OCI-LY3 (cell line): Measurements from ENCODE around the gene TMEM132C.

Experiments
- H2AFZ ChIP-seq: fragments of 200-600, 300-600 bp; shearing (Covaris generic); 2 replicates; pipeline ENCODE4 v1.6.0; 2014; ENCODE audit warnings: antibody characterized with exemption, low read depth, low read length
- H3K27ac ChIP-seq: fragments of 200-600, 300-600 bp; sonication (generic); 2 replicates; pipeline ENCODE4 v1.5.1; 2014; ENCODE audit warnings: mild to moderate bottlenecking, low read length, moderate library complexity, mixed read lengths
- H3K27me3 ChIP-seq: fragments of 200-600, 300-600 bp; sonication (generic); 2 replicates; pipeline ENCODE4 v1.6.1; 2014; ENCODE audit warnings: low read depth, low read length, mixed read lengths
- H3K36me3 ChIP-seq: fragments of 200-600, 300-600 bp; sonication (generic); replicated peaks from 2 replicates; pipeline ENCODE3; 2014; ENCODE audit warnings: low read depth, low read length, mixed read lengths
- H3K4me1 ChIP-seq: fragments of 300-600, 200-600 bp; sonication (generic); 2 replicates; pipeline ENCODE4 v1.6.1; 2014; ENCODE audit warnings: low read length, mixed read lengths
- H3K4me2 ChIP-seq: fragments of 200-600, 300-600 bp; sonication (generic); 2 replicates; pipeline ENCODE4 v1.6.1; 2014; ENCODE audit warnings: low read length, mixed read lengths
- H3K4me3 ChIP-seq: fragments of 300-600, 200-600 bp; sonication (generic); 2 replicates; pipeline ENCODE4 v1.5.1; 2014; ENCODE audit warnings: antibody characterized with exemption, mild to moderate bottlenecking, low read length, moderate library complexity
- H3K79me2 ChIP-seq: fragments of 300-600, 200-600 bp; shearing (Covaris generic); 2 replicates; pipeline ENCODE4 v1.6.1; 2014; ENCODE audit warnings: mild to moderate bottlenecking, low read length, mixed read lengths
- H3K9ac ChIP-seq: fragments of 300-600, 200-600 bp; shearing (Covaris generic); 2 replicates; pipeline ENCODE4 v1.6.0; 2014; ENCODE audit warnings: mild to moderate bottlenecking, low read length, moderate library complexity
- H3K9me3 ChIP-seq: fragments of 200-600, 300-600 bp; shearing (Covaris generic); 2 replicates; pipeline ENCODE4 v1.6.1; 2014; ENCODE audit warnings: low read length, mixed read lengths; ENCODE audit not compliant: insufficient read depth
- H4K20me1 ChIP-seq: fragments of 200-600, 300-600 bp; sonication (generic); 2 replicates; pipeline ENCODE4 v1.6.1; 2016; ENCODE audit warnings: low read length, mixed read lengths; ENCODE audit not compliant: insufficient read depth
- EZH2phosphoT487 ChIP-seq: fragments of 200-600 bp; shearing (Covaris generic); IDR thresholded peaks from 2 replicates; pipeline ENCODE4 v1.6.1; 2018; ENCODE audit warnings: antibody characterized with exemption, mixed run types, low read depth
- TF ChIP-seq, protein P1 (sequence below): fragments of 200-600, 300-600 bp; sonication (generic); IDR thresholded peaks from 2 replicates; pipeline ENCODE4 v1.5.1; 2014; ENCODE audit warnings: antibody characterized with exemption, low read length, low read depth

TMEM132C gene

DNA sequence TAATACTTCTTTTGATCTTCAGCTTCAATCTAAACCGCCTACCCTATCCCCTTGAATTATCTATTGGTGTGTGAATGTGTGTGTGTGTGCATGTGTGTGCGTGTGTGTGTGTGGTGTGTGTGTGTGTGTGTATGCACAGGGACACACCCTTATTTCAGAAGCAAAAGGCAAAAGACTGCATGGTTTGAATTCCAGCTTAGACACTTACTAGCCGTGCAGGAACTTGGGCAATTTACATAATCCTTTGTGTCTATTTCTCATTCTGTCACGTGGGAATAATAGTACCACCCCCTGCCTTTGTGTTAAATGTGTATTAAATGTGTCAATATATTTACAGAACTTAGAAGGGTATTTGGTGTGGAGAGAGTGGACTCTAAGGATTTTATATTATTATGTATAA, 251.7 kb downstream of the TMEM132C start:
- no peak overlapping the region for H3K9ac ChIP-seq
- H2AFZ ChIP-seq: no peak overlapping the region
- H3K27ac ChIP-seq: no peak overlapping the region
- H3K4me3 ChIP-seq: no peak overlapping the region
- TF ChIP-seq, protein P1, sequence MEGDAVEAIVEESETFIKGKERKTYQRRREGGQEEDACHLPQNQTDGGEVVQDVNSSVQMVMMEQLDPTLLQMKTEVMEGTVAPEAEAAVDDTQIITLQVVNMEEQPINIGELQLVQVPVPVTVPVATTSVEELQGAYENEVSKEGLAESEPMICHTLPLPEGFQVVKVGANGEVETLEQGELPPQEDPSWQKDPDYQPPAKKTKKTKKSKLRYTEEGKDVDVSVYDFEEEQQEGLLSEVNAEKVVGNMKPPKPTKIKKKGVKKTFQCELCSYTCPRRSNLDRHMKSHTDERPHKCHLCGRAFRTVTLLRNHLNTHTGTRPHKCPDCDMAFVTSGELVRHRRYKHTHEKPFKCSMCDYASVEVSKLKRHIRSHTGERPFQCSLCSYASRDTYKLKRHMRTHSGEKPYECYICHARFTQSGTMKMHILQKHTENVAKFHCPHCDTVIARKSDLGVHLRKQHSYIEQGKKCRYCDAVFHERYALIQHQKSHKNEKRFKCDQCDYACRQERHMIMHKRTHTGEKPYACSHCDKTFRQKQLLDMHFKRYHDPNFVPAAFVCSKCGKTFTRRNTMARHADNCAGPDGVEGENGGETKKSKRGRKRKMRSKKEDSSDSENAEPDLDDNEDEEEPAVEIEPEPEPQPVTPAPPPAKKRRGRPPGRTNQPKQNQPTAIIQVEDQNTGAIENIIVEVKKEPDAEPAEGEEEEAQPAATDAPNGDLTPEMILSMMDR: no peak
- TF ChIP-seq EZH2phosphoT487: no peak
- H3K27me3 ChIP-seq: peaks cover 21% of the 10 kb centered on the region
- no peaks in the 10 kb centered on the region for H3K36me3 ChIP-seq
- no peaks in the 10 kb centered on the region for H4K20me1 ChIP-seq
- H3K4me2 ChIP-seq: no peak overlapping the region
- H3K9me3 ChIP-seq: no peaks in the 10 kb centered on the region
- H3K79me2 ChIP-seq: no peaks in the 10 kb centered on the region
- no peaks in the 10 kb centered on the region for H3K4me1 ChIP-seq

DNA sequence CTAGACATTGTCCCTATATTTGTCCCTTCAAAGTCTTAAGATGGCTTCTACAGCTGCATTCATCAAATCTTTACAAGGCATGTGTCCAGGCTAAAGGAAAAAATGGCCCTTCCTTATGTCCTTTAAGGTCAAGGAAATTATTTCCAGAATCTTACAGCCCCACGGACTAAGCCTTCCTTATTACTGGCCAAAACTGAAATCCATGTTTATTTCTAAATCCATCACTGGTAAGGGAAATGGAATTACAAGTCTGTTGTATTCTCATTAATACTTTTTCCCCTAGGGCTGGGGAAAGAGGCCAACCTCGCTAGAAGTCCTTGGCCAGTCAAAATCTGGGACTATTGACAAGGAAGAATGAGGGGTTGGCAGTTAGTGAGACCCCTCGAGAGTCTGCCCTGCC, 252.5 kb downstream of the TMEM132C start:
- Histone ChIP-seq H3K4me1 (no peaks in the 10 kb centered on the region), H3K27me3 (peaks cover 19% of the 10 kb centered on the region), H3K27ac (no peak overlapping the region), H3K36me3 (no peaks in the 10 kb centered on the region), H4K20me1 (no peaks in the 10 kb centered on the region), H3K4me2 (no peak overlapping the region), H3K4me3 (no peak overlapping the region), H3K79me2 (no peaks in the 10 kb centered on the region), H3K9ac (no peak overlapping the region), H2AFZ (no peak overlapping the region), H3K9me3 (no peaks in the 10 kb centered on the region)
- TF ChIP-seq EZH2phosphoT487: no peak

DNA sequence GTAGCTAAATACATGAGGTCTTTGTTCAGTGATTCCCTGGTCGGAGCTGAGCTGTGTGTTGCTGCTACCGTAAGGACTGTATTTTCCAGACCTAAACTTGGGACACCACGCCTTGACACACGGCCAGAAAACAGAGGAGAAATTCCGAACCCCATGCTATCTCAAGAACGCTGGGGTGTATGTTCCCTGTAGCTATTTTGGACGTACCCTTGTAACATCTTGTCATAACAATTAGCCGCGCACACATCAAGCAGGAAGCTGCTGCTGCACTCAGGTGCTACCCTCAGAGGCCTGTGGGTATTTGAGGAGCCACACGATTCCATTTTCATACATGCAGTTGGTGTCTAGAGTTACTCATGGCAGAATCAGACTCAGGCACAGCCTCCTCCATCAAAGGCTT, 255.0 kb downstream of the TMEM132C start:
- no peak overlapping the region for H2AFZ ChIP-seq
- H3K9ac ChIP-seq: no peak overlapping the region
- no peaks in the 10 kb centered on the region for H4K20me1 ChIP-seq
- H3K4me2 ChIP-seq: no peak overlapping the region
- H3K79me2 ChIP-seq: no peaks in the 10 kb centered on the region
- no peaks in the 10 kb centered on the region for H3K4me1 ChIP-seq
- H3K9me3 ChIP-seq: no peaks in the 10 kb centered on the region
- TF ChIP-seq EZH2phosphoT487: no peak
- TF ChIP-seq, protein P1: no peak
- no peak overlapping the region for H3K27ac ChIP-seq
- H3K36me3 ChIP-seq: no peaks in the 10 kb centered on the region
- peaks cover 15% of the 10 kb centered on the region for H3K27me3 ChIP-seq
- no peak overlapping the region for H3K4me3 ChIP-seq

DNA sequence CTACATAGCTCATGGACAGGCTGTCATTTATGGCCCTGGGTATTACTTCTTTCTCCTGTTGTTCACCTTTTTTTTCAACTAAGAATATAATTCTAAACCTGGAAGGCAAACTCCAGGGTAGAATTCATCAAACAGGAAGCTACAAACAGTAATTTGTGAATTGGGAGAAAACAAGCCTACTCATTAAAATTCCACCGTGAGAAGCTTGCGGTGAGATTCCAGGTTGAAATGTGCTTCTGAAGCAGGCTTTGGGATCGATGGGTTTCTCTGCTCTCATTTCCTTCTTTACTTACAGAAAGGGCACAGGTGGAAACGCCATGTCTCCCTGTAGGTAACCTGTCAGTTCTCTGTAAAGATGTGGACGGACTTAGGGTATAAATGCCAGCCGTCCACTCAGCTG, 257.5 kb downstream of the TMEM132C start:
- H3K36me3 ChIP-seq: no peaks in the 10 kb centered on the region
- no peak overlapping the region for H3K4me2 ChIP-seq
- H3K9me3 ChIP-seq: no peaks in the 10 kb centered on the region
- H3K4me3 ChIP-seq: no peak overlapping the region
- no peak overlapping the region for H3K27ac ChIP-seq
- H2AFZ ChIP-seq: no peak overlapping the region
- H3K9ac ChIP-seq: no peak overlapping the region
- TF ChIP-seq EZH2phosphoT487: no peak
- TF ChIP-seq, protein P1: no peak
- H3K4me1 ChIP-seq: no peaks in the 10 kb centered on the region
- no peaks in the 10 kb centered on the region for H3K79me2 ChIP-seq
- peaks cover 15% of the 10 kb centered on the region for H3K27me3 ChIP-seq
- no peaks in the 10 kb centered on the region for H4K20me1 ChIP-seq

DNA sequence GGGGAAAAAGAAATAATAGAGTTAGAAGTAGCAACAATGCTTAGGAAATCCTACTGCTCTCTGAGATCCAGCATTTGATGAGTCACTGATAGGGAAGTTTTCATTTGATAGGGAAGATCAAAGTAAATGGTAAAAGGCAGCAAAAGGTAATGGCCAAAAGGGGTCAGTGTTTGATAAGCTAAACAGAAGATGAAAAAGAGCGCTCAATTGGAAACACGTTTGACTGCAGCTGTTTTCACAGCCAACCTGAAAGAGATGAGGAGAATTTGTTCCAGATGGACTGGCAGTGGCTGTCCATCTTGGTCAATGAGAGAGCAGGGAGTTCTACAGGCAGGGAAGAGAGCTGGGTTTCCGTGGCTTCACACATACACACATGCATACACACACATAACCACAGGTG, 264.2 kb downstream of the TMEM132C start:
- Histone ChIP-seq H3K27ac (no peak overlapping the region), H3K36me3 (no peaks in the 10 kb centered on the region), H3K4me3 (no peak overlapping the region), H3K4me1 (peaks cover 39% of the 10 kb centered on the region), H2AFZ (no peak overlapping the region), H3K9me3 (no peaks in the 10 kb centered on the region), H3K27me3 (peaks cover 4% of the 10 kb centered on the region; the same call in 1 of the 2 replicates), H3K9ac (no peak overlapping the region), H4K20me1 (no peaks in the 10 kb centered on the region), H3K4me2 (peak overlapping the region; percentile 27), H3K79me2 (no peaks in the 10 kb centered on the region)
- TF ChIP-seq, protein P1: peak; percentile 90
- TF ChIP-seq EZH2phosphoT487: no peak
